Upper lobe of left lung (tissue), 4 donors: ENCODE results near the gene ACTG1.

Source experiments
- CTCF ChIP-seq, 6 experiments: fragments of 450-650 bp in 4 of 6; fragments of 200-600 bp in 2 of 6; sonication (generic) in 2 of 6; IDR thresholded peaks; one replicate each; pipeline ENCODE4 v1.5.1; 2016 to 2019; ENCODE audit warnings: antibody characterized with exemption in 6 of 6
- POLR2AphosphoS5 ChIP-seq, 2 donors: sonication (generic); formaldehyde crosslinking; IDR thresholded peaks; one replicate each; pipeline ENCODE4 v1.5.1; 2017; ENCODE audit warnings: antibody characterized with exemption in 2 of 2

GRCh38 chr17:81524865-81525159 is 12.2 kb upstream of the ACTG1 start:
- TF ChIP-seq CTCF (IDR thresholded peaks at IDR 0.05) = no peak
- no peak for TF ChIP-seq POLR2AphosphoS5 (IDR thresholded peaks at IDR 0.05)
